Liver (tissue), 9 donors: Measurements from ENCODE around the gene SMS. TPM values are rescaled to one million over a fixed set of nuclear protein-coding genes. Genes with fewer than 3 reads are reported as not detected.

Experiments
- DNase-seq: peaks from one replicate; pipeline ENCODE4 v3.0.0-alpha.2; 2017; ENCODE audit warnings: low spot score
- H3K27ac ChIP-seq, 2 donors: one replicate each; pipeline ENCODE4 v1.7.0; 2013; ENCODE audit warnings: inconsistent platforms in 2 of 2, low read length in 2 of 2, control low read depth in 1 of 2, low read depth in 1 of 2, mild to moderate bottlenecking in 1 of 2
- H3K27me3 ChIP-seq, 4 donors: one replicate each; pipeline versions ENCODE4 v1.6.1 to v1.7.0; 2013; ENCODE audit warnings: low read length in 3 of 4, inconsistent platforms in 1 of 4, mild to moderate bottlenecking in 1 of 4, moderate library complexity in 1 of 4; ENCODE audit not compliant: control insufficient read depth in 4 of 4, insufficient read depth in 4 of 4
- H3K36me3 ChIP-seq, 4 donors: one replicate each; pipeline versions ENCODE4 v1.6.1 to v1.7.0; 2013; ENCODE audit warnings: low read length in 3 of 4, mild to moderate bottlenecking in 3 of 4, low read depth in 1 of 4, moderate library complexity in 1 of 4; ENCODE audit not compliant: control insufficient read depth in 4 of 4, insufficient read depth in 3 of 4
- H3K4me1 ChIP-seq, 4 donors: one replicate each; pipeline versions ENCODE4 v1.6.1 to v1.7.0; 2013; ENCODE audit warnings: low read length in 3 of 4, mild to moderate bottlenecking in 3 of 4, moderate library complexity in 1 of 4; ENCODE audit not compliant: control insufficient read depth in 4 of 4, insufficient read depth in 4 of 4
- H3K4me3 ChIP-seq, 3 donors: one replicate each; pipeline versions ENCODE4 v1.6.1 to v1.7.0; 2013; ENCODE audit warnings: low read length in 3 of 3, control low read depth in 1 of 3, low read depth in 1 of 3, mild to moderate bottlenecking in 1 of 3
- H3K9ac ChIP-seq, 2 donors: one replicate each; pipeline ENCODE4 v1.7.0; 2013; ENCODE audit warnings: low read length in 2 of 2, mild to moderate bottlenecking in 2 of 2, moderate library complexity in 2 of 2, control low read depth in 1 of 2, low read depth in 1 of 2
- H3K9me3 ChIP-seq, 4 donors: one replicate each; pipeline versions ENCODE4 v1.6.1 to v1.7.0; 2013; ENCODE audit warnings: low read length in 3 of 4; ENCODE audit not compliant: control insufficient read depth in 4 of 4
- FOXA1 ChIP-seq: IDR thresholded peaks from 2 replicates; pipeline ENCODE4 v1.6.1; 2016; ENCODE audit warnings: antibody characterized with exemption
- GABPA ChIP-seq, 2 donors: IDR thresholded peaks in 1 of 2; conservative IDR thresholded peaks in 1 of 2; 2 replicates each; pipeline ENCODE4 v1.6.1; 2016; ENCODE audit warnings: antibody characterized with exemption in 2 of 2, mild to moderate bottlenecking in 1 of 2, moderate library complexity in 1 of 2
- HNF4A ChIP-seq, 2 donors: conservative IDR thresholded peaks; 2 replicates each; pipeline ENCODE4 v1.6.1; 2016; ENCODE audit warnings: antibody characterized with exemption in 2 of 2, mild to moderate bottlenecking in 2 of 2
- RAD21 ChIP-seq, 2 donors: IDR thresholded peaks; 2 replicates each; pipeline ENCODE4 v1.6.1; 2016; ENCODE audit warnings: antibody characterized with exemption in 2 of 2, mild to moderate bottlenecking in 2 of 2
- YY1 ChIP-seq: IDR thresholded peaks from 2 replicates; pipeline ENCODE4 v1.6.1; 2016; ENCODE audit warnings: antibody characterized with exemption, mild to moderate bottlenecking
- WGBS: extraction: QIAGEN DNeasy Blood & Tissue Kit; methylation state at CpG from one replicate; pipeline ENCODE4 v1.1.7; 2013; 5-methylcytosine and 5-hydroxymethylcytosine counted together
- polyA plus RNA-seq, 2 donors: library from polyadenylated mRNA; stranded (reverse) in 1 of 2; unstranded in 1 of 2; fragments of 200-250 nt in 1 of 2; fragments of >200 nt in 1 of 2; fragmentation: Nextera tagmentation in 1 of 2; extraction: Ambion mirVana in 1 of 2; gene quantifications; one replicate each; pipeline versions ENCODE4 v1.2.1 to v1.2.3, GENCODE V29; 2013 to 2015
- total RNA-seq, 2 donors: library from RNA; depleted of rRNA; stranded (reverse); fragments of >200 nt; gene quantifications; one replicate each; pipeline ENCODE4 v1.2.3, GENCODE V29; 2014
- TF ChIP-seq, protein P1 (sequence below): IDR thresholded peaks from 2 replicates; pipeline ENCODE4 v1.6.1; 2016; ENCODE audit warnings: antibody characterized with exemption, mild to moderate bottlenecking
- TF ChIP-seq, protein P2 (sequence below): fragments of 150-350 bp; IDR thresholded peaks from 2 replicates; pipeline ENCODE4 v1.5.1; 2017; ENCODE audit warnings: improper control_type of control experiment, low read depth, low read length; ENCODE audit not compliant: missing input control
- donor health status: healthy.
- donor health status: healthy.
- donor health status: healthy.
- donor health status: healthy.
- donor health status: healthy.

Gene SMS
- total and polyA plus RNA-seq, 4 donors = 13.9 to 41.0 (median 17.8) TPM

DNA sequence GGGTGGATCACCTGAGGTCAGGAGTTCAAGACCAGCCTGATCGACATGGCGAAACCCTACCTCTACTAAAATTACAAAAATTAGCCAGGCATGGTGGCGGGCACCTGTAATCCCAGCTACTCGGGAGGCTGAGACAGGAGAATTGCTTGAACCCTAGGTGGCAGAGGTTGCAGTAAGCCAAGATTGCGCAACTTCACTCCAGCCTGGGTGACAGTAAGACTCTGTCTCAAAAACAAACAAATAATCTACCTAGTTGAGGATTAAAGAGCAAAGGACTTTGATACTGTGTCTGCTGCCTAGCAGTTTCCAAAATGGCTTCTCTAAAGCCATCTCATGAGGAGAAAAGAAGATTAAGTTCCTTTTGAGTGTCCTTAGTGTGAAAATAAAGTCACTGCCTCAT lies 37.8 kb downstream of the SMS start:
- Histone ChIP-seq H3K9me3 (no peaks in the 10 kb centered on the region), H3K4me3 (no peak overlapping the region), H3K27ac (no peak overlapping the region), H3K27me3 (no peaks in the 10 kb centered on the region), H3K36me3 (peaks cover 0 to 4% (median 0%) of the 10 kb centered on the region in 4 donors), H3K9ac (no peak overlapping the region), H3K4me1 (peaks cover 0 to 3% (median 1%) of the 10 kb centered on the region in 4 donors)
- WGBS = 92% methylated on average over 5 of the region's 5 CpGs
- no peak for DNase-seq
- no peak for TF ChIP-seq FOXA1
- TF ChIP-seq YY1 = peak; percentile 65
- TF ChIP-seq HNF4A (conservative IDR thresholded peaks at IDR 0.05) = peak; percentile 45 to 52
- no peak for TF ChIP-seq RAD21 (IDR thresholded peaks at IDR 0.05)

DNA sequence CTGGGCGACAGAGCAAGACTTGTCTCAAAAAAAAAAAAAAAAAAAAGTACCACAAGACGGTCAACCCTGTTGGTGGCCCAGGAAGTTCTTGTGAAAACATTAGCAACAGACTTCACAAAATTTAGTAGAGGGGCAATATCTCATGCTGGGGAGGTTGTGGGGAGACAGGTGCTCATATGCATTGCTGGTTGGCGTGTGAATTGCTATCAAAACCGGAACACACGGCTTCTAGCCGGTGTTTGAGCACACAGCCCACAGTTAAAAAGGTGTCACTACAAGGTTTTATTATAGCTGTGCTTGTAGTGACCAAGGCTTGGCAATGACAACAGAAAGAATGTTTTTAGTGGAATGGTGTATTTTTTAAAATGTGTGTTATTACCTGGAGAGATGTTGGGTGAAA lies 41.8 kb downstream of the SMS start:
- H3K4me1 ChIP-seq = no peaks in the 10 kb centered on the region
- H3K27me3 ChIP-seq = no peaks in the 10 kb centered on the region
- WGBS = 93% methylated on average over 6 of the region's 6 CpGs
- TF ChIP-seq, protein P1, sequence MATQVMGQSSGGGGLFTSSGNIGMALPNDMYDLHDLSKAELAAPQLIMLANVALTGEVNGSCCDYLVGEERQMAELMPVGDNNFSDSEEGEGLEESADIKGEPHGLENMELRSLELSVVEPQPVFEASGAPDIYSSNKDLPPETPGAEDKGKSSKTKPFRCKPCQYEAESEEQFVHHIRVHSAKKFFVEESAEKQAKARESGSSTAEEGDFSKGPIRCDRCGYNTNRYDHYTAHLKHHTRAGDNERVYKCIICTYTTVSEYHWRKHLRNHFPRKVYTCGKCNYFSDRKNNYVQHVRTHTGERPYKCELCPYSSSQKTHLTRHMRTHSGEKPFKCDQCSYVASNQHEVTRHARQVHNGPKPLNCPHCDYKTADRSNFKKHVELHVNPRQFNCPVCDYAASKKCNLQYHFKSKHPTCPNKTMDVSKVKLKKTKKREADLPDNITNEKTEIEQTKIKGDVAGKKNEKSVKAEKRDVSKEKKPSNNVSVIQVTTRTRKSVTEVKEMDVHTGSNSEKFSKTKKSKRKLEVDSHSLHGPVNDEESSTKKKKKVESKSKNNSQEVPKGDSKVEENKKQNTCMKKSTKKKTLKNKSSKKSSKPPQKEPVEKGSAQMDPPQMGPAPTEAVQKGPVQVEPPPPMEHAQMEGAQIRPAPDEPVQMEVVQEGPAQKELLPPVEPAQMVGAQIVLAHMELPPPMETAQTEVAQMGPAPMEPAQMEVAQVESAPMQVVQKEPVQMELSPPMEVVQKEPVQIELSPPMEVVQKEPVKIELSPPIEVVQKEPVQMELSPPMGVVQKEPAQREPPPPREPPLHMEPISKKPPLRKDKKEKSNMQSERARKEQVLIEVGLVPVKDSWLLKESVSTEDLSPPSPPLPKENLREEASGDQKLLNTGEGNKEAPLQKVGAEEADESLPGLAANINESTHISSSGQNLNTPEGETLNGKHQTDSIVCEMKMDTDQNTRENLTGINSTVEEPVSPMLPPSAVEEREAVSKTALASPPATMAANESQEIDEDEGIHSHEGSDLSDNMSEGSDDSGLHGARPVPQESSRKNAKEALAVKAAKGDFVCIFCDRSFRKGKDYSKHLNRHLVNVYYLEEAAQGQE = no peak
- no peak overlapping the region for H3K9ac ChIP-seq
- H3K9me3 ChIP-seq = no peaks in the 10 kb centered on the region
- DNase-seq = no peak
- H3K36me3 ChIP-seq = peaks cover 0 to 4% (median under 1%) of the 10 kb centered on the region in 4 donors
- H3K4me3 ChIP-seq = no peak overlapping the region
- no peak overlapping the region for H3K27ac ChIP-seq

DNA sequence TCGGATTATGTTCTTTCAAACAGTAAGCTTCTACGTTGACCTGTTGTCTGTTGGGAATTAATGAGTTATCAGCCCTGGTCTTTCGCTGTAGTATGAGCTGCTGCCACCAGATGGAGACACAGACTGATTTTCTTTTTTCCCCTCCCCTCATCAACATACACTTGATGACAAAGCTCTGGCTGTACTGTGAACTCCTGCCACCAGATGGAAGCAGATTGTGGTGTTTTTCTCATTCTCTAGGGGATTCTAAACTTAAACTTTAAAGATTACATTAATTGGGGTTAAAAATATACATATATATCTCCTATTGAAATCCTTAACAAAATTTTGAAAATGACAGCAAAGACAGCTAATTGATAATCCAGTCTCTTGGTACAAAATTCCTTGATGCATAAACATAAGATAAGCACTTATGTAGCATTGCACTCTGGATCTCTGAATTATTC lies 44.8 kb downstream of the SMS start:
- WGBS = 9% methylated on average over 3 of the region's 3 CpGs

More for the DNA sequence above, 44.8 kb downstream of the SMS start:
- Histone ChIP-seq H3K4me1 (no peaks in the 10 kb centered on the region), H3K27ac (no peak overlapping the region), H3K27me3 (no peaks in the 10 kb centered on the region), H3K9me3 (no peaks in the 10 kb centered on the region), H3K9ac (no peak overlapping the region), H3K4me3 (no peak overlapping the region), H3K36me3 (peaks cover 0 to 7% (median 3%) of the 10 kb centered on the region in 4 donors)
- peak; percentile 61 for DNase-seq
- no peak for TF ChIP-seq GABPA (IDR thresholded peaks at IDR 0.05 in 1 of 2, conservative IDR thresholded peaks at IDR 0.05 in 1 of 2)
- peak; percentile 93 to 99 for TF ChIP-seq RAD21 (IDR thresholded peaks at IDR 0.05)
- TF ChIP-seq, protein P2, sequence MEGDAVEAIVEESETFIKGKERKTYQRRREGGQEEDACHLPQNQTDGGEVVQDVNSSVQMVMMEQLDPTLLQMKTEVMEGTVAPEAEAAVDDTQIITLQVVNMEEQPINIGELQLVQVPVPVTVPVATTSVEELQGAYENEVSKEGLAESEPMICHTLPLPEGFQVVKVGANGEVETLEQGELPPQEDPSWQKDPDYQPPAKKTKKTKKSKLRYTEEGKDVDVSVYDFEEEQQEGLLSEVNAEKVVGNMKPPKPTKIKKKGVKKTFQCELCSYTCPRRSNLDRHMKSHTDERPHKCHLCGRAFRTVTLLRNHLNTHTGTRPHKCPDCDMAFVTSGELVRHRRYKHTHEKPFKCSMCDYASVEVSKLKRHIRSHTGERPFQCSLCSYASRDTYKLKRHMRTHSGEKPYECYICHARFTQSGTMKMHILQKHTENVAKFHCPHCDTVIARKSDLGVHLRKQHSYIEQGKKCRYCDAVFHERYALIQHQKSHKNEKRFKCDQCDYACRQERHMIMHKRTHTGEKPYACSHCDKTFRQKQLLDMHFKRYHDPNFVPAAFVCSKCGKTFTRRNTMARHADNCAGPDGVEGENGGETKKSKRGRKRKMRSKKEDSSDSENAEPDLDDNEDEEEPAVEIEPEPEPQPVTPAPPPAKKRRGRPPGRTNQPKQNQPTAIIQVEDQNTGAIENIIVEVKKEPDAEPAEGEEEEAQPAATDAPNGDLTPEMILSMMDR = peak; percentile 96
